ENCODE data around the gene EDIL3.
A peak's percentile ranks its signal among the peaks of the same experiment; 100 is the strongest.

Gene EDIL3

DNA sequence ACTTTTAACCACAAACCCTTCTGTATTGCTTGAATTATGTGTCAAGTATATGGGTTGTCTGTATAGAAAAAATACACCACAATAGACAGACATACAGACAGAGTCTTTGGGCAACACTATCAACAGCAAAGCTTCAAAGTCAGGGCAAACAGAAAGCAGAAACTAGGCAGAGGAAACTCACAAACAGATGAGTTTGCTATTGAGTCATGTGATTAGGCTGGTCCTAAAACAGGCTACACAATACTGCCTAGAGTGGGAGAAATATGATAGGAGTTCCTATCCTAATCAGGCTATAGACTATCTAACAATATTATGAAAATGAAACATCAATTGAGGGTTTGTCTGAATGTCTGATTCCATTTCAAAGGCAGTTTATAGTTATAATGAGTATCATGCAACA is 156.4 kb downstream of the EDIL3 start:
- no peak overlapping the region for H2BK5ac ChIP-seq (ENCODE audit: low read depth, low read length, poor library complexity, severe bottlenecking)
- DNase-seq = peak; percentile 41
- H3K27me3 ChIP-seq (ENCODE audit: control insufficient read depth in 1 of 2, insufficient read depth in 1 of 2, low read length in 2 of 2) = no peaks in the 10 kb centered on the region
- H3K9me3 ChIP-seq (ENCODE audit: control insufficient read depth, low read length) = no peaks in the 10 kb centered on the region
- no peak overlapping the region for H4K91ac ChIP-seq (ENCODE audit: low read length)
- peaks cover 10% of the 10 kb centered on the region for H3K79me1 ChIP-seq (replicated peaks; ENCODE audit: low read length, poor library complexity, severe bottlenecking)
- H3K36me3 ChIP-seq (ENCODE audit: control insufficient read depth in 1 of 2, insufficient read depth in 2 of 2, low read depth in 1 of 2, low read length in 2 of 2) = no peaks in the 10 kb centered on the region
- H3K27ac ChIP-seq (ENCODE audit: low read length, poor library complexity, severe bottlenecking) = no peak overlapping the region
- H2AK5ac ChIP-seq (ENCODE audit: low read length, severe bottlenecking) = no peak overlapping the region
- no peak overlapping the region for H3K9ac ChIP-seq (ENCODE audit: low read length)
- no peak overlapping the region for H3K4ac ChIP-seq (ENCODE audit: low read depth in 1 of 2, low read length in 2 of 2)
- H3K4me2 ChIP-seq (ENCODE audit: low read length, poor library complexity, severe bottlenecking) = no peak overlapping the region
- no peak overlapping the region for H3K4me3 ChIP-seq (ENCODE audit: insufficient read depth in 1 of 2, low read depth in 1 of 2, low read length in 2 of 2)
- no peak overlapping the region for H2BK15ac ChIP-seq (ENCODE audit: low read depth, poor library complexity, severe bottlenecking)
- no peak overlapping the region for H2BK12ac ChIP-seq (ENCODE audit: low read length in 2 of 2)
- no peak overlapping the region for H4K8ac ChIP-seq (ENCODE audit: low read length)
- H2AFZ ChIP-seq (ENCODE audit: low read depth, low read length) = no peak overlapping the region
- no peak overlapping the region for H3K23ac ChIP-seq (ENCODE audit: low read length in 2 of 2)
- no peak overlapping the region for H3K14ac ChIP-seq (ENCODE audit: low read length in 2 of 2)
- no peak overlapping the region for H2BK120ac ChIP-seq (ENCODE audit: low read depth, low read length)
- no peaks in the 10 kb centered on the region for H3K4me1 ChIP-seq (ENCODE audit: control insufficient read depth, insufficient read depth, low read depth, low read length)
- no peak overlapping the region for H3K18ac ChIP-seq (ENCODE audit: low read depth in 1 of 2, low read length in 2 of 2)

DNA sequence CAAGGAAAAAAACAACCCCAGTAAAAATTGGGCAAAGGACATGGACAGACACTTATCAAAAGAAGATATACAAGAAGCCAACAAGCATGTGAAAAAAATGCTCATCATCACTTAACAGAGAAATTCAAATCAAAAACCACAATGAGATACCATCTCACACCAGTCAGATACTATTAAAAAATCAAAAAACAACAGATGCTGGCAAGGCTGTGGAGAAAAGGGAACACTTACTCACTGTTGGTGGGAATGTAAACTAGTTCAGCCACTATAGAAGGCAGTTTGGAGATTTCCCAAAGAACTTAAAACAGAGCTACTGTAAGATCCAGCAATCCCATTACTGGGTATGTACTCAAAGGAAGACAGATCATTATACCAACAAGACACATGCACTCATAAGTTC is 157.4 kb downstream of the EDIL3 start:
- Histone ChIP-seq H4K91ac (ENCODE audit: low read length) (no peak overlapping the region), H2BK12ac (ENCODE audit: low read length in 2 of 2) (no peak overlapping the region), H3K9me3 (ENCODE audit: control insufficient read depth, low read length) (no peaks in the 10 kb centered on the region), H3K27ac (ENCODE audit: low read length, poor library complexity, severe bottlenecking) (no peak overlapping the region), H4K8ac (ENCODE audit: low read length) (no peak overlapping the region), H3K4ac (ENCODE audit: low read depth in 1 of 2, low read length in 2 of 2) (no peak overlapping the region), H3K4me1 (ENCODE audit: control insufficient read depth, insufficient read depth, low read depth, low read length) (no peaks in the 10 kb centered on the region), H3K79me1 (replicated peaks; ENCODE audit: low read length, poor library complexity, severe bottlenecking) (peaks cover 10% of the 10 kb centered on the region), H3K23ac (ENCODE audit: low read length in 2 of 2) (no peak overlapping the region), H3K4me2 (ENCODE audit: low read length, poor library complexity, severe bottlenecking) (no peak overlapping the region), H2AK5ac (ENCODE audit: low read length, severe bottlenecking) (no peak overlapping the region), H3K36me3 (ENCODE audit: control insufficient read depth in 1 of 2, insufficient read depth in 2 of 2, low read depth in 1 of 2, low read length in 2 of 2) (no peaks in the 10 kb centered on the region), H2BK5ac (ENCODE audit: low read depth, low read length, poor library complexity, severe bottlenecking) (no peak overlapping the region), H3K14ac (ENCODE audit: low read length in 2 of 2) (no peak overlapping the region), H2BK15ac (ENCODE audit: low read depth, poor library complexity, severe bottlenecking) (no peak overlapping the region), H3K27me3 (ENCODE audit: control insufficient read depth in 1 of 2, insufficient read depth in 1 of 2, low read length in 2 of 2) (no peaks in the 10 kb centered on the region), H2BK120ac (ENCODE audit: low read depth, low read length) (no peak overlapping the region), H3K9ac (ENCODE audit: low read length) (no peak overlapping the region), H3K18ac (ENCODE audit: low read depth in 1 of 2, low read length in 2 of 2) (no peak overlapping the region), H2AFZ (ENCODE audit: low read depth, low read length) (no peak overlapping the region), H3K4me3 (ENCODE audit: insufficient read depth in 1 of 2, low read depth in 1 of 2, low read length in 2 of 2) (no peak overlapping the region)
- DNase-seq = peak; percentile 18

DNA sequence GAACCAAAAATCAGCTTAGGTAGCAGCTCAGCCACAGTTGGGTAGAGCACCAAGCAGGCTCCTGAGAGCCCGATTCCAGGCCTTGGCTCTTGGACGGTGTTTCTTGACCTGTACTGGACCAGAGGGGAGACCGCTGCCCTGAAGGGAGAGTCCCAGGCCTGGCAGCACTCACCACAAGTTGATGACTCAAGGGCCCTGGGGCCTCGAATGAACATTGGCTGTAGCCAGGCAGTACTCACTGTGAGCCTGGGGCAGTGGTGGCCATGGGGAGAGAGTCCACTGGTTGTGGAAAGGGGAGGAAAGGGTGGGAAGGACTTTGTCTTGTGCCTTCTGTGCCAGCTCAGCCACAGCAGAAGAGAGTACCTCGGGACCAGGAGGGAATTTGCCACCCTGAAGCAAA is 166.1 kb downstream of the EDIL3 start:
- peaks cover 18% of the 10 kb centered on the region for H3K79me1 ChIP-seq (replicated peaks; ENCODE audit: low read length, poor library complexity, severe bottlenecking)

DNA sequence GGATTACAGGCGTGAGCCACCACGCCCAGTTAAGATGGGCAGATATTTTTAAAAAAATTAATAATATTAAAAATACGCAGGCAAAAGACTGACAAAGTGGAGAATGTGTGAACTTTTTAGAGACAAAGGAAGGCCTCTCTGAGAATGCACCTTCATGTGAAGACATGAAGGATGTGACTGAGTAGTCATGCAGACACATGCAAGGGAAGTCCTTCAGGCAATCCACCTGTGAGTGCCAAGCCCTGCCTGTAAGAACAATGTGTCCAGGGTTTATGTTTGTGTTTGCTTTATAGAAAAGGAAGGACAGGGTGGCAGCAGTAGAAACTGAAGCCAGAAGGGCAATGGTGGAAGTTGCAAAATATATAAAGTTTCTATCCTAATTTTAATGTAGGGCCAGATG is 169.2 kb downstream of the EDIL3 start:
- Histone ChIP-seq H3K18ac (ENCODE audit: low read depth in 1 of 2, low read length in 2 of 2) (no peak overlapping the region), H2BK5ac (ENCODE audit: low read depth, low read length, poor library complexity, severe bottlenecking) (no peak overlapping the region), H4K8ac (ENCODE audit: low read length) (no peak overlapping the region), H3K9ac (ENCODE audit: low read length) (no peak overlapping the region), H2BK12ac (ENCODE audit: low read length in 2 of 2) (no peak overlapping the region), H3K23ac (ENCODE audit: low read length in 2 of 2) (no peak overlapping the region), H2BK15ac (ENCODE audit: low read depth, poor library complexity, severe bottlenecking) (no peak overlapping the region), H3K36me3 (ENCODE audit: control insufficient read depth in 1 of 2, insufficient read depth in 2 of 2, low read depth in 1 of 2, low read length in 2 of 2) (peaks cover 0 to 9% of the 10 kb centered on the region in 2 experiments), H2BK120ac (ENCODE audit: low read depth, low read length) (no peak overlapping the region), H2AFZ (ENCODE audit: low read depth, low read length) (no peak overlapping the region), H3K9me3 (ENCODE audit: control insufficient read depth, low read length) (no peaks in the 10 kb centered on the region), H4K91ac (ENCODE audit: low read length) (no peak overlapping the region), H3K4me3 (ENCODE audit: insufficient read depth in 1 of 2, low read depth in 1 of 2, low read length in 2 of 2) (no peak overlapping the region), H2AK5ac (ENCODE audit: low read length, severe bottlenecking) (no peak overlapping the region), H3K79me1 (replicated peaks; ENCODE audit: low read length, poor library complexity, severe bottlenecking) (peaks cover 23% of the 10 kb centered on the region), H3K27me3 (ENCODE audit: control insufficient read depth in 1 of 2, insufficient read depth in 1 of 2, low read length in 2 of 2) (no peaks in the 10 kb centered on the region), H3K27ac (ENCODE audit: low read length, poor library complexity, severe bottlenecking) (no peak overlapping the region), H3K4me1 (ENCODE audit: control insufficient read depth, insufficient read depth, low read depth, low read length) (peaks cover 5% of the 10 kb centered on the region), H3K14ac (ENCODE audit: low read length in 2 of 2) (no peak overlapping the region), H3K4me2 (ENCODE audit: low read length, poor library complexity, severe bottlenecking) (no peak overlapping the region), H3K4ac (ENCODE audit: low read depth in 1 of 2, low read length in 2 of 2) (no peak overlapping the region)
- 100% methylated on average over 1 of the region's 3 CpGs for WGBS
- no peak for DNase-seq

More for the DNA sequence above, 166.1 kb downstream of the EDIL3 start:
- Histone ChIP-seq H3K4ac (ENCODE audit: low read depth in 1 of 2, low read length in 2 of 2) (no peak overlapping the region), H2BK15ac (ENCODE audit: low read depth, poor library complexity, severe bottlenecking) (no peak overlapping the region), H2BK120ac (ENCODE audit: low read depth, low read length) (no peak overlapping the region), H3K23ac (ENCODE audit: low read length in 2 of 2) (no peak overlapping the region), H3K4me1 (ENCODE audit: control insufficient read depth, insufficient read depth, low read depth, low read length) (peaks cover 5% of the 10 kb centered on the region), H3K36me3 (ENCODE audit: control insufficient read depth in 1 of 2, insufficient read depth in 2 of 2, low read depth in 1 of 2, low read length in 2 of 2) (peaks cover 0 to 6% of the 10 kb centered on the region in 2 experiments), H2AFZ (ENCODE audit: low read depth, low read length) (no peak overlapping the region), H3K27me3 (ENCODE audit: control insufficient read depth in 1 of 2, insufficient read depth in 1 of 2, low read length in 2 of 2) (no peaks in the 10 kb centered on the region), H3K27ac (ENCODE audit: low read length, poor library complexity, severe bottlenecking) (no peak overlapping the region), H4K8ac (ENCODE audit: low read length) (peak overlapping the region; percentile 7), H3K9me3 (ENCODE audit: control insufficient read depth, low read length) (no peaks in the 10 kb centered on the region), H2AK5ac (ENCODE audit: low read length, severe bottlenecking) (no peak overlapping the region), H2BK5ac (ENCODE audit: low read depth, low read length, poor library complexity, severe bottlenecking) (no peak overlapping the region), H4K91ac (ENCODE audit: low read length) (no peak overlapping the region), H3K14ac (ENCODE audit: low read length in 2 of 2) (peak overlapping the region in 1 of 2 experiments; percentile 77), H3K9ac (ENCODE audit: low read length) (no peak overlapping the region), H3K18ac (ENCODE audit: low read depth in 1 of 2, low read length in 2 of 2) (peak overlapping the region in 1 of 2 experiments; percentile 29), H3K4me3 (ENCODE audit: insufficient read depth in 1 of 2, low read depth in 1 of 2, low read length in 2 of 2) (no peak overlapping the region), H3K4me2 (ENCODE audit: low read length, poor library complexity, severe bottlenecking) (no peak overlapping the region), H2BK12ac (ENCODE audit: low read length in 2 of 2) (no peak overlapping the region)
- WGBS = 84% methylated on average over 5 of the region's 5 CpGs
- peak; percentile 29 for DNase-seq
